Activated T-helper 1 cell treated with anti-CD3 and anti-CD28 coated beads, Interleukin-12 subunit alpha, Interleukin-12 subunit beta, Interleukin-2, Interleukin-4 antibody, amounts not matched to agents 30 ng/mL and 10 ng/mL and 1 ng/mL, durations not matched to agents 14 hours and 24 hours and 36 hours (primary cell): Measurements from ENCODE around the gene ARHGEF28. TPM values are rescaled to one million over a fixed set of nuclear protein-coding genes. Genes with fewer than 3 reads are reported as not detected.
A peak's percentile ranks its signal among the peaks of the same experiment; 100 is the strongest.

Experiments
- DNase-seq: peaks from one replicate; pipeline ENCODE4 v3.0.0; 2021; ENCODE audit warnings: low spot score
- H3K27ac Mint-ChIP-seq: one replicate; pipeline ENCODE4 v1.8.0; 2021; ENCODE audit warnings: mild to moderate bottlenecking, mixed read lengths
- H3K27me3 Mint-ChIP-seq: one replicate; pipeline ENCODE4 v1.8.0; 2022; ENCODE audit warnings: mild to moderate bottlenecking, moderate library complexity, mixed read lengths; ENCODE audit not compliant: insufficient read depth
- H3K36me3 Mint-ChIP-seq: one replicate; pipeline ENCODE4 v1.8.0; 2021; ENCODE audit warnings: low read depth, mixed read lengths
- H3K4me1 Mint-ChIP-seq: one replicate; pipeline ENCODE4 v1.8.0; 2021; ENCODE audit warnings: low read depth, mixed read lengths
- H3K4me3 Mint-ChIP-seq: one replicate; pipeline ENCODE4 v1.8.0; 2021; ENCODE audit warnings: mild to moderate bottlenecking, moderate library complexity, mixed read lengths
- H3K9me3 Mint-ChIP-seq: one replicate; pipeline ENCODE4 v1.8.0; 2021; ENCODE audit warnings: mixed read lengths
- intact Hi-C: fragments of 100-400 bp; cut with micrococcal nuclease; formaldehyde crosslinking; loops from one replicate; pipeline ENCODE4 v1.15.1; 2024
- total RNA-seq: library from RNA; stranded (reverse); gene quantifications from 2 replicates; pipeline ENCODE4 v1.2.3, GENCODE V29; 2022

The ARHGEF28 gene
- total RNA-seq, 1 donor from 2014 or later: 0.03 TPM

DNA sequence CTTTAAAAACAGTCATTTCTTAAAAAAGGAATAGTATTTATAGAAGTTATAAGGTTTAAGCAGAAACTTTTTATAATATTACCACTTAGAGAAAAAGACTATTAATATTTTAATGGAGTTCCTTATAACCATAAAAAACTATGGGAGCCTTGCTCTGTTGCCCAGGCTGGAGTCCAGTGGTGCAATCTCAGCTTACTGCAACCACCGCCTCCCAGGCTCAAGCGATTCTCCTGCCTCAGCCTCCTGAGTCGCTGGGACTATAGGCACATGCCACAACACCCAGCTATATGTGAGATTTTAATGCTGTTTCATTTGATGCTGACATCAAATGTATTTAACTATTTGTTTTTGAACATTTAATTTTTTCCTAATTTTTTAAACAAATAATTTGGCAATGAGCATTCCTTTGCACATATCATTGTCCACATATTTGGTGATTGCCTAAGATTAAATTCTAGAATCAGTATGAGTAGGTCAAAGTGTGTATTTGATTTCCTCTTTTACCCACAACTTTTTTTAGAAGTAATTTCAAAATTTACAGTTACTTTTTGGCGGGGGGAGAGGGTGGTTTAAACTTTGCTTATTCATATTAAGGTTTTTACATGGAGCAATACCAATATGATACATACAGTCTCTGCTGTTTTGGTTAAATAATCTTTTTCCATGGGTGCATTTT is 235.5 kb downstream of the ARHGEF28 start:
- intact Hi-C loops: no loop called here
- Mint-ChIP-seq H3K4me3 (no peak overlapping the region), H3K27ac (no peak overlapping the region), H3K4me1 (no peaks in the 10 kb centered on the region), H3K36me3 (no peaks in the 10 kb centered on the region), H3K9me3 (no peaks in the 10 kb centered on the region), H3K27me3 (peaks cover 11% of the 10 kb centered on the region)
- DNase-seq: no peak

GRCh38 chr5:73862796-73863195 is 236.8 kb downstream of the ARHGEF28 start:
- Mint-ChIP-seq H3K27ac (no peak overlapping the region), H3K4me1 (no peaks in the 10 kb centered on the region), H3K4me3 (no peak overlapping the region), H3K36me3 (no peaks in the 10 kb centered on the region), H3K9me3 (no peaks in the 10 kb centered on the region), H3K27me3 (peaks cover 15% of the 10 kb centered on the region)
- no peak for DNase-seq
- intact Hi-C loops: no loop called here

DNA sequence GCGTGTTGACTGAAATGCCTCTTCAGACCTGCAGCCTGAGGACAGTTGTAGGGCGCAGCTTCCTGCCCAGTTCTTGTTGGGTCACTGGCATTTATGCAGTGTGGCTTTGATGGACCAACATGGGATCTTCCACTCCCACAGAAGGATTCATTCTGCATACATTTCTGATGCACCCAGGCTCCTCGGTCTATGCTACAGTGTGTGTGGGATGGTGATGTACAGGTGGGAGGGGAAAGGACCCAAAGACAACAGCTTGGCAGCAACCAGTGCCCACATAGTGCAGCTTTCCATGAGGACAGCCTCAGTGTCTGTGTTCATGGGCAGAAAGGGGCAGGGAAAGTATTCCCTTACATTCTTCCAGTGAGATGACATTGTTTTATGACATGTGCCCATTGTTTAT is 237.9 kb downstream of the ARHGEF28 start:
- Mint-ChIP-seq H3K4me3 (no peak overlapping the region), H3K9me3 (no peaks in the 10 kb centered on the region), H3K36me3 (no peaks in the 10 kb centered on the region), H3K27me3 (peaks cover 15% of the 10 kb centered on the region), H3K27ac (no peak overlapping the region), H3K4me1 (no peaks in the 10 kb centered on the region)
- intact Hi-C loops: no loop called here
- DNase-seq: no peak

DNA sequence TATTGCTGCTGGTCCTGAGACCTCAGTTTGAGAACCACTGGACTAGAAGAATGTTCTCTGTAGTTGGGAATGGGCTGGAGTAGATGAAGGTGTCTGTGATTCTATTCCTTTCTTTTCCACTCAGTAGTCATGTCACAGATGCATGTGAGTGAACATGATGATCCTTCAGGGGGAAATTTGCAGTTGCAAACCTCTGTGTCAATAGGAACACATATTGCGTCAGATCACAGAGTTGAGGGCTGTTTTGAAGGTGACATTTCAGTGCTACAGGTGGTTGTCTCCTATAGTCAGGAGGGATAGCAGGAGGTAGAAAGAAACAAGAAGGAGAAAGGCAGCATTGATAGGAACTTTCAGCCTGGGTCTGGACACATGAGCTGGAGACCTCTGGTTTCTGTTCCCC is 239.3 kb downstream of the ARHGEF28 start:
- no peaks in the 10 kb centered on the region for H3K36me3 Mint-ChIP-seq
- H3K4me1 Mint-ChIP-seq: no peaks in the 10 kb centered on the region
- no peak overlapping the region for H3K4me3 Mint-ChIP-seq
- intact Hi-C loops: no loop called here
- no peak overlapping the region for H3K27ac Mint-ChIP-seq
- H3K9me3 Mint-ChIP-seq: no peaks in the 10 kb centered on the region
- H3K27me3 Mint-ChIP-seq: peaks cover 9% of the 10 kb centered on the region
- no peak for DNase-seq

DNA sequence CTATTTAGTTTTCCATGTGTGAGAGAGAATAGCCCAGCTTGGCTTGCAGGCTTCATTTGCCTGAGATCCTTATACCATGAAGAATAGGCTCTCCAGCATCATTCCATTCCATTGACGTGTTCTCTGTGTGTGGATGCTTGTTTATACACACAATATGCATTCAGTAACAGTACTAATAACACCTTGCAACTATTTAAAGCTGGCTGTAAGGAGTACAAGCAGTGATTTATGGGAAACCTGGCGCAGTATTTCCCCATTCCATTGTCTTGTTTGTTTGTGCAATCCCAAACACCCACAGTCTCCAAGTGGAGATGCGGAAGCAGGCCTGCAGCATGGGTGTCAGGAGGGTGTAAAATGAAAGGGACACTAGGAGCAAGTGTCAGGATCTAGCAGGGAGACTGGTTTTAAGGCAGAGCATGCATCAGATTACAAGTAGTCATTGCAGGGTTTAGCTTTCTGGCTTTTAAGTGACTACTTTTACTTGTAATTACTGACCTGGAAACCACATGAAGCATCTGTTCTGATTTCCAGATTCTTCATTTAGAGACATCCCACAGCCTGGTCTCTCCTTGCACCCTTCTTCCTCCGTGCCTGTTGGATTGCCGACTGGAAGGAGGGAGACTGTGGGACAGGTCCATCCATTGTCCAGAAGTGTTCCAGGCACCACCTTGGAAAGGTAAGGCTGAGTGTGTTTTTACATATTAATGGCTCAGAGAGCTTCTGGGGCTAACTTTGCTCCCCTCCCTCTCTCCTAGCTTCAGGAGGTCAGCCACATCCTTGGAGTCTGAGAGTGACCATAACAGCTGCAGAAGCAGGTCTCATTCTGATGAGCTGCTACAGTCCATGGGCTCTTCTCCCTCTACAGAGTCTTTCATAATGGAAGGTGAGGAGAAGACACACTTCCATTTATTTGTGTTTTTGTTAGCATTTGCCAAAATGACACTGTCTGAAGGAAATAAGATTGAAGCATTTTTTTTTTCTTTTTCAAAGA is 241.6 kb downstream of the ARHGEF28 start:
- Mint-ChIP-seq H3K27me3 (peaks cover 10% of the 10 kb centered on the region), H3K4me3 (no peak overlapping the region), H3K36me3 (no peaks in the 10 kb centered on the region), H3K9me3 (no peaks in the 10 kb centered on the region), H3K4me1 (no peaks in the 10 kb centered on the region), H3K27ac (no peak overlapping the region)
- DNase-seq: no peak
- intact Hi-C loops: no loop called here

DNA sequence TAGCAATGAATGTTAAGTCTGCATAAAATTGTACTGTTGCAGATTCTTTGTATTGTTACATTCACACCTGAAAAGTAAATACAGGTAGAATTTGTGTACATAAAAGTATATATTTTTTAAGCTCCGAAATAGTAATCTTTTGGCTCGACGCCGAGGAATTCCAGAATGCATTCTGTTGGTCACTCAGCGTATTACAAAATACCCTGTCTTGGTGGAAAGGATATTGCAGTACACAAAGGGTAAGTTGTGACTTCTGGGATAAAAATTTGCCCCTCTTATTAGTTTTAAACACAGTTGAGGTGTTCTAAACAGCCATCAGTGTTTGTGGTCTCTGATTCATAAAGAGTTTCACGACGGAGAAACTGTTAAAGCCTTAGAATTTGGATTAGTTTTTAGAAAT is 257.6 kb downstream of the ARHGEF28 start:
- H3K4me3 Mint-ChIP-seq: no peak overlapping the region
- H3K9me3 Mint-ChIP-seq: no peaks in the 10 kb centered on the region
- no peak overlapping the region for H3K27ac Mint-ChIP-seq
- intact Hi-C loops: no loop called here
- DNase-seq: no peak
- H3K27me3 Mint-ChIP-seq: peaks cover 8% of the 10 kb centered on the region
- no peaks in the 10 kb centered on the region for H3K4me1 Mint-ChIP-seq
- no peaks in the 10 kb centered on the region for H3K36me3 Mint-ChIP-seq

DNA sequence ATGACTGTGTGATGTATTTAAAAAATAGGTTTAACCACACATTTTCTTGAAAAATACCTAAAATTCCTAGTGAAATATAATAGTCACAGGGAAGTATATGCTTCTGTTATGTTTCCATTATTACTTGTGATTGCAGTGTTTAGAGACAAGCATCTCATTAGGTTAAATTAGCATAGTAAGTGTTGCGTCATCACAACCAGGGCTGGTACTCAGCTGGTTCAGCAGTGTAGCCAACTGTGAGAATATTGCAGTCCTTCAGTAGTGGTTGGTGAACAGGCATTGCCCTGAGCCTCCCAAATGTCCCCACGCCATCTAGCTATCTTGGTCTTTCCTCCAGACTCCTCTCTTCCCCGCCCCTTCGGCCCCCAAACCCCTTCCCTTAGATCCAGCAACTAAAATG is 261.7 kb downstream of the ARHGEF28 start:
- DNase-seq: no peak
- Mint-ChIP-seq H3K4me3 (no peak overlapping the region), H3K4me1 (no peaks in the 10 kb centered on the region), H3K36me3 (peaks cover 3% of the 10 kb centered on the region), H3K27ac (no peak overlapping the region), H3K9me3 (no peaks in the 10 kb centered on the region), H3K27me3 (peaks cover 6% of the 10 kb centered on the region)
- intact Hi-C loops: no loop called here

DNA sequence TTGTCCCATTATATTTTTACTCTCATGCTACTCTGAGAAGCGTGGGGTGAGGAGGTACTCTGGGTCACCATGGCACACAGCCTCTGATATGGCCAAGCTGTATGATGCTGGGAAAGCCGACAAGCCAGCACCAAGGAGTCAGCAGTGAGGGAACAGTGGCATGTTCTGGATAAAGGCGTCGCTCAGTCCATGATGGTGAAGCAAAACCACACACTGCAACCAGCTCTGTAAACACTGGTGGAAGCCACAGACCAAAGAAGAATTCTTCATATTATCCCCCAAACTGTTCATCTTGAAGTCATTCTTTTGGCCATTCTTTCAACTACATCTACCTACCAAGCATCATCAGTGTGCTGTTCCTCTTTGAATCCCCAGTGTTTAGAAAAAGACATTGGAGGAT is 264.6 kb downstream of the ARHGEF28 start:
- Mint-ChIP-seq H3K4me3 (no peak overlapping the region), H3K4me1 (peaks cover 7% of the 10 kb centered on the region), H3K27ac (no peak overlapping the region), H3K9me3 (no peaks in the 10 kb centered on the region), H3K36me3 (peaks cover 3% of the 10 kb centered on the region), H3K27me3 (peaks cover 6% of the 10 kb centered on the region)
- DNase-seq: no peak
- intact Hi-C loops: no loop called here

DNA sequence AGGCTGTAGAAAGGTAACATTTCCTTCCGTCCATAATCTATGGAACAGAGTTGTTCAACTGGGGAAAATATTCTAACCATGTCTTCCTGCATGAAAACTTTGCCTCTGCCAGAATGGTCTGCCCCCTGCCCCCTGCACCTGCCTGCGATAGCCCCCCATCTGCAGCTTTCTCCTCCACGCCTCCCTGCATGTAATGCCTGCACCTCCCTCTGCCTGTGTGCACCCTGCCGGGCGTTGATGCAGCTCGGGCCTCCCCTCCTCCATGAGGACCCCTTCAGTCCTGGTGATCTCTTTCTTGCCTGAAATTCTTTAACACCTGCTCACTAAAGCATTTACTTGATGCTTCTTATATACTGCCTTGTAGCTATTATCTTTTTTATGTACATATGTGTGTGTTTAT is 266.2 kb downstream of the ARHGEF28 start:
- Mint-ChIP-seq H3K27ac (no peak overlapping the region), H3K4me3 (no peak overlapping the region), H3K27me3 (peaks cover 6% of the 10 kb centered on the region), H3K4me1 (peaks cover 11% of the 10 kb centered on the region), H3K36me3 (peaks cover 3% of the 10 kb centered on the region), H3K9me3 (no peaks in the 10 kb centered on the region)
- intact Hi-C loops: no loop called here
- DNase-seq: no peak

GRCh38 chr5:73892806-73893205 is 266.8 kb downstream of the ARHGEF28 start:
- intact Hi-C loops: no loop called here
- Mint-ChIP-seq H3K27ac (no peak overlapping the region), H3K9me3 (no peaks in the 10 kb centered on the region), H3K4me1 (peaks cover 11% of the 10 kb centered on the region), H3K4me3 (no peak overlapping the region), H3K27me3 (peaks cover 8% of the 10 kb centered on the region), H3K36me3 (peaks cover 3% of the 10 kb centered on the region)
- no peak for DNase-seq

GRCh38 chr5:73893813-73894212 is 267.8 kb downstream of the ARHGEF28 start:
- H3K9me3 Mint-ChIP-seq: no peaks in the 10 kb centered on the region
- peaks cover 3% of the 10 kb centered on the region for H3K36me3 Mint-ChIP-seq
- peaks cover 8% of the 10 kb centered on the region for H3K27me3 Mint-ChIP-seq
- DNase-seq: no peak
- intact Hi-C loops: loop anchor here (2.0 kb wide), 1 partner anchor 685 kb away; no protein-coding TSS in a partner anchor
- H3K4me1 Mint-ChIP-seq: peaks cover 15% of the 10 kb centered on the region
- H3K27ac Mint-ChIP-seq: no peak overlapping the region
- no peak overlapping the region for H3K4me3 Mint-ChIP-seq

- DNase-seq: no peak
- peaks cover 3% of the 10 kb centered on the region for H3K36me3 Mint-ChIP-seq
- H3K4me3 Mint-ChIP-seq: no peak overlapping the region
- H3K27me3 Mint-ChIP-seq: peaks cover 14% of the 10 kb centered on the region
- H3K9me3 Mint-ChIP-seq: no peaks in the 10 kb centered on the region
- peaks cover 25% of the 10 kb centered on the region for H3K4me1 Mint-ChIP-seq
- intact Hi-C loops: loop anchor here (2.0 to 5.0 kb wide), 4 partner anchors 98 to 1042 kb away; no protein-coding TSS in a partner anchor
- peak overlapping the region; percentile 88 for H3K27ac Mint-ChIP-seq
Measured at GRCh38 chr5:73894860-73895259, 268.9 kb downstream of the ARHGEF28 start.

DNA sequence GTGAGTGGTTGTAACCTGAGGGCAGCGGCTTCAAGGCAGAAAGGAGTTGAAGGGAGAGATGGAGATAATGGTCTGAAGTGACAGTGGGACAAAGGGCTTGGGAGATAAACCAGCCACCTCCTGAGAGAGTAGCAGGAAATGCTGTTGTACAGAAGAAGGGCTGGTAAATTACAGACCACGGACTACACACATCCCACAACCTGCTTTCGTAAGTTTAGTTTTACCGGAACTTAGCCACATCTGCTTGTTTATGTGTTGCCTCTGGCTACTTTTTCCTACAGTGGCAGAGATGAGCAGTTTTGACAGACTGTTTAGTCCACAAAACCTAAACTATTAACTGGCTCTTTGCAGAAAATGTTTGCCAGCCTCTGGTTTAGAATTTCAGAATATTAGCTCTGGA is 269.5 kb downstream of the ARHGEF28 start:
- Mint-ChIP-seq H3K36me3 (peaks cover 3% of the 10 kb centered on the region), H3K9me3 (no peaks in the 10 kb centered on the region), H3K4me3 (no peak overlapping the region), H3K27me3 (peaks cover 15% of the 10 kb centered on the region), H3K4me1 (peaks cover 25% of the 10 kb centered on the region), H3K27ac (peak overlapping the region; percentile 88)
- DNase-seq: no peak
- intact Hi-C loops: loop anchor here (2.0 to 5.0 kb wide), 4 partner anchors 98 to 1042 kb away; no protein-coding TSS in a partner anchor
